PFSK-1 (cell line): ENCODE data around the gene RNF26.

Experiments
- FOXP2 ChIP-seq: optimal IDR thresholded peaks from 2 replicates; pipeline ENCODE3; 2011; ENCODE audit warnings: borderline replicate concordance, control low read depth, inconsistent platforms; ENCODE audit not compliant: insufficient read depth; ENCODE audit errors: extremely low read length, extremely low read depth
- POLR2AphosphoS5 ChIP-seq: IDR thresholded peaks from 2 replicates; pipeline ENCODE4 v1.6.1; 2012; ENCODE audit warnings: low read depth, mild to moderate bottlenecking, control low read depth, low read length, moderate library complexity
- SIN3A ChIP-seq: IDR thresholded peaks from 2 replicates; pipeline ENCODE4 v1.6.1; 2012; ENCODE audit warnings: mild to moderate bottlenecking, low read length, moderate library complexity, borderline replicate concordance; ENCODE audit not compliant: insufficient read depth
- TAF1 ChIP-seq: IDR thresholded peaks from 2 replicates; pipeline ENCODE4 v1.6.1; 2012; ENCODE audit warnings: low read length, control low read depth, borderline replicate concordance; ENCODE audit not compliant: insufficient read depth
- TF ChIP-seq, protein P1 (sequence below), 2 experiments: IDR thresholded peaks; 2 replicates each; pipeline versions ENCODE4 v1.6.1 to v1.8.0; 2011 to 2012; ENCODE audit warnings: low read depth in 2 of 2, low read length in 2 of 2, control low read depth in 1 of 2, inconsistent platforms in 1 of 2, mild to moderate bottlenecking in 1 of 2, moderate library complexity in 1 of 2; ENCODE audit not compliant: insufficient read depth in 1 of 2

RNF26 gene

DNA sequence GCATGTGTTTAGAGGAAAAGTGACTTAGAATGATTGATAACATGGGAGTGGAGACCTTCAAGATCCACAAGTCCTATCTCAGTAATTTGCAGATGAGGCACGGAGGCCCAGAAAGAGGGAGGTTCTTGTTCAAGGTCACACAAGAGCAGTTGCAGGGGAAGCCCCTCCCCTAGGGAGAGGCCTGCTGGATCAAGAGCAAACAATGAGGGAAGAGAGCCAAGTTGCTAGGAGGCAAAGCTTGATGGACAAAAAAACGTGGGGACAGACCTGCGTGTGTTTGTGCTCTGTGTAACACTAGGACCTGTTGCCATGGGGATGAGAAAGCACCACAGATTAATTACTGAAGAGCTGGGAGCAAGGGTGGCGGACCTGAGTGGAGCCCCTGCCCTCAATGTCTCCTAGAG lies 18.5 kb downstream of the RNF26 start:
- TF ChIP-seq POLR2AphosphoS5: no peak

DNA sequence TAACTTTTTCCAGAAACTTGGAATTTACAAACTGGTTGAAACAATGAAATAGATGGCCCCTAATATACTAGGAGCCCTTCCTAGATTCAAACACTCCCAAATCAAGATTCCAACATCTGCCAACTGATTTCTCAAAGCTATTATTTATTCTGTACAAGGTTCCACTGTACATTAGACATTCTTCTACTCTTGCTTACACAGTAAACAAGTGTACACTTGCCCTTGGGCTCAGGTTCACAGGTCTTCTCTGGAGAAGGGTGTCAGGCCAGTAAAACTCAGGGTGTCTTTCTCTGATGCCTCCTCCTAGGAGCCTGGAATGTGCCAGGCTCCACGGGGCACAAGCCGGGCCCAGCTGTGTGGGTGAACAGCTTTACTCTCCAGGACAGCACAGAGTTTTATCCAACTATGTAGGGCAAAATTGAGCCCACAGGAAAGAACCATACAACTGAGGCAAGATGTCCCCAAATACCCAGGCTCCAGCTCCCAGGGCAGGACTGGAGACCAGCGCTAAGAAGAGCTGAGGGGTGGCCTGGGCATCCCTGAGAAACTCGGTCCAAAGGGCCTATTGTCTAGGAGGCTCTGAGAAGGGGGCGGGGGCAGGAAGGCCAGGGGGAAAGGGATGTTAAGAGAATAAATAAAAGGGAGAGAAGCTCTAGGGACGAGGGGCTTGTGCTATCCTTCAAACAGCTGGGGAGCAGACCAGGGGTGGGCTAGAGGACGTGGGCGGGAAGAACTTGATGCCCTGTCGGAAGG lies 20.9 kb downstream of the RNF26 start:
- TF ChIP-seq TAF1 (no peak), FOXP2 (no peak), SIN3A (no peak), POLR2AphosphoS5 (no peak)
- TF ChIP-seq, protein P1, sequence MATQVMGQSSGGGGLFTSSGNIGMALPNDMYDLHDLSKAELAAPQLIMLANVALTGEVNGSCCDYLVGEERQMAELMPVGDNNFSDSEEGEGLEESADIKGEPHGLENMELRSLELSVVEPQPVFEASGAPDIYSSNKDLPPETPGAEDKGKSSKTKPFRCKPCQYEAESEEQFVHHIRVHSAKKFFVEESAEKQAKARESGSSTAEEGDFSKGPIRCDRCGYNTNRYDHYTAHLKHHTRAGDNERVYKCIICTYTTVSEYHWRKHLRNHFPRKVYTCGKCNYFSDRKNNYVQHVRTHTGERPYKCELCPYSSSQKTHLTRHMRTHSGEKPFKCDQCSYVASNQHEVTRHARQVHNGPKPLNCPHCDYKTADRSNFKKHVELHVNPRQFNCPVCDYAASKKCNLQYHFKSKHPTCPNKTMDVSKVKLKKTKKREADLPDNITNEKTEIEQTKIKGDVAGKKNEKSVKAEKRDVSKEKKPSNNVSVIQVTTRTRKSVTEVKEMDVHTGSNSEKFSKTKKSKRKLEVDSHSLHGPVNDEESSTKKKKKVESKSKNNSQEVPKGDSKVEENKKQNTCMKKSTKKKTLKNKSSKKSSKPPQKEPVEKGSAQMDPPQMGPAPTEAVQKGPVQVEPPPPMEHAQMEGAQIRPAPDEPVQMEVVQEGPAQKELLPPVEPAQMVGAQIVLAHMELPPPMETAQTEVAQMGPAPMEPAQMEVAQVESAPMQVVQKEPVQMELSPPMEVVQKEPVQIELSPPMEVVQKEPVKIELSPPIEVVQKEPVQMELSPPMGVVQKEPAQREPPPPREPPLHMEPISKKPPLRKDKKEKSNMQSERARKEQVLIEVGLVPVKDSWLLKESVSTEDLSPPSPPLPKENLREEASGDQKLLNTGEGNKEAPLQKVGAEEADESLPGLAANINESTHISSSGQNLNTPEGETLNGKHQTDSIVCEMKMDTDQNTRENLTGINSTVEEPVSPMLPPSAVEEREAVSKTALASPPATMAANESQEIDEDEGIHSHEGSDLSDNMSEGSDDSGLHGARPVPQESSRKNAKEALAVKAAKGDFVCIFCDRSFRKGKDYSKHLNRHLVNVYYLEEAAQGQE (IDR thresholded peaks at IDR 0.05; ENCODE audit: insufficient read depth in 1 of 2, low read depth in 2 of 2, low read length in 2 of 2): no peak

DNA sequence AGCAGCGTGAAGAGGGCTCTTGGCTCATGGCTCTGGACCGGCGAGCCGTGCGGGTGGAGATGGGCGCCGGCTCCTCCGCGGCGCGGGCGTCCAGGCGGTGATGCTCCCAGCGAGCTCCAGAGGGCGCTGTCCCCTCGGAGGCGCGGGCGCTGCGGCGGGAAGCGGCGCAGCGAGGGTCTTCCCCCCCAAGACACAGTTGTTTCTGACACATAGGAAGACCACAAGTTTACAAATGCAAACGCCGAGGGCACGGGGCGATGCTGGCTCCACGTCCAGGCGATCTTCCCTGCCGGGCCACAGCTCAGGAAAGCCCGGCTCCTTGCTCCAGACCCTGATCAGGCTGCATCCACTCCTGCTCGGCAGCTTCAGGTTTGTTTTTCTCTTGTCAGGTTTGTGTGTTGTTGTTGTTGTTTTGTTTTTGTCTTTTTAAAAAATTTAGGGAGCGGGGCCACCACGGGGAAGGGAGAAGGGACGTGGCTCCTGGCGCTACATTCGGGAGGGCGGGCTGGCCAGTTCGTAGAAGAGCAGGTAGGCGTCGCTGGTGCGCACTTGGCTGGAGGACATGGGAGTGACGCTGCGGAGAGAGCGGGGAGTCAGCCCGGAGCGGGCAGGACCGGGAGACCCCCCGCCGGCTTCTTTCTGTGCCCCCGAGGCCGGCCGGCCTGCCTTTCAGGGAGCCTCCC lies 22.2 kb downstream of the RNF26 start:
- peak; percentile 84 for TF ChIP-seq FOXP2
- TF ChIP-seq POLR2AphosphoS5: no peak
- TF ChIP-seq SIN3A: no peak

DNA sequence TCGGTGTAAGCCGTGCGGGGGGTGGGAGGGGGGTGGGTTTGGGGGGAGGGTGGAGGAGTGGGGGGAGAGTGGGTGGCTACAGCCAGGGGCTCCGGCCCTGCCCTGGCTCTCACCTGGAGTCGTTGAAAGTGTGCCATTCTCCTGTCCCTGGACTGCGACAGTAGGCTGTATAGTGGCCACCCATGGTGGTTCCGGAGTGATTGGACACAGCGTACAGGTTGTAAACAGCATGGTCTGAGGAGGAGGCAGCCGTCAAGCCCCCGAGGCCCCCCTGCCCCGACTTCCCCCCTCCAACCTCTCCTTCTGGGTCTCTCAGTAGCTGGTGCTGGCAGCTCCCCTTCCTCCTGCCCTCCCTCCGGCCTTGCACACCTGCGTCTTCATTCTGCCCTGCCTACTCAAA lies 22.7 kb downstream of the RNF26 start:
- TF ChIP-seq, protein P1 (IDR thresholded peaks at IDR 0.05; ENCODE audit: insufficient read depth in 1 of 2, low read depth in 2 of 2, low read length in 2 of 2): no peak
- TF ChIP-seq SIN3A (no peak), FOXP2 (no peak), POLR2AphosphoS5 (no peak), TAF1 (no peak)

DNA sequence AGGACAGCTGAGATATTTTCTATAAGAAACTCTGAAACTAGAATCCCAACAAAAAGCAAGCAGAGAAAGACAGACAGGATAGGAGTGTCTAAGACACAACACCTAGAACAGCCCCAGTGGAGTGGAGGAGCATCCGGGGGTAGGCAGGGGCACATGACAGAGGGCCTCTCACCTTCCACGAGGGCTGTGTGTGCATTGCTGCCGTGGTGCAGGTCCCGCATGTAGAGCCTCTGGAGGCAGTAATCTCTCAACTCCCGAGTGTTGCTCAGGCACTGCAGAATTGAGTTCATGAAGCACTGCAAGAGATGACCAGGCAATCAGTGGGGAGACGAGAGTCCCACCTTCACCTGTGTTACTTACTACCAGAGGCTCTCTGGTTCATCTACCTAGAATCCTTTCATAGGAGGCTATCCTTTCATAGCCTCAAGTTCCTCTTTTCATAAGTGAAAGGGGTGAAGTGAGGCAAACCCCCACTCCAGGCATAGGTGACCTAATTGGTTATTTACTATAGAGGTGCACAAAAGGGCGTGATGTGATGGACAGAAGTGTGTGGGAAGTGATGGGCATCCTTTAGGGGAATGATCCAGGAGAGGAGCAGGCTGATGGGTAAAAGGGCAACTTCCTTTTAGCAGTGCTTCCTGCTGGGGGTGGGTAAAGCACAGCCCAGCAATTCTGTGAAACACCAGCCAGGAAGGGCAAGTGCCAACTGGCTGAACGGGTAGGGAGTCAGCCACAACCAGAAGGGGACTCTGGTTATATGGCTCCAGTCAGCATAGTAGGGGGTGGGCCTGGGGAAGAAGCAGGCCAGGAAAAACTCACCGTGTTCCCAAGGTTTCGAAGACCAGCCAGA lies 25.3 kb downstream of the RNF26 start:
- TF ChIP-seq POLR2AphosphoS5 (no peak), SIN3A (no peak), TAF1 (no peak), FOXP2 (no peak)
- TF ChIP-seq, protein P1 (IDR thresholded peaks at IDR 0.05; ENCODE audit: insufficient read depth in 1 of 2, low read depth in 2 of 2, low read length in 2 of 2): no peak
